ENCODE results near the gene PTK7. TPM values are rescaled to one million over a fixed set of nuclear protein-coding genes. Genes with fewer than 3 reads are reported as not detected.
A peak's percentile ranks its signal among the peaks of the same experiment; 100 is the strongest.

PTK7 gene
- total RNA-seq, 1 experiment from 2014 or later = 52.3 TPM

- DNase-seq (ENCODE audit: low read depth) = no peak
Measured at GRCh38 chr6:43086022-43086658, 10.0 kb downstream of the PTK7 start.

- no peak for DNase-seq (ENCODE audit: low read depth)
Measured at GRCh38 chr6:43088654-43089056, 12.5 kb downstream of the PTK7 start.

DNA sequence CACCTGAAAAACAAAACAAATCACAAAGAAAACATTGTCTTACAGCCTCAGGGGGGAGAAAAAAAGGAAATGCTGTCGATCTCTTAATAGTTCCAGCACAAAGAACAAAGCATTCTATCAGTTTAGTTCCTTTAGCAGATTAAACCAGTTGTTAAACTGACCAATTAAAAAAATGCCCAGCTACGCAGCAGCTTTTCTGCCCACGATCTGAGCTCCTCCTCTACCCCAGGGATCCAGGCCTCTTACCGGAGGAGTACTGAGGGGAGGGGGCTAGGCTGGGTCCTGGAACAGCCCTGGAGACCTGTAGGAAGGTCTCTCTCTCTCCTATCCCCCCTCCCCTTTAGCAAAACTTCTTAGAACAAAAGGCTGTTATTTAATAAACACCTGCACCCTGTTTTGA is 13.4 kb downstream of the PTK7 start:
- no peak for DNase-seq (ENCODE audit: low read depth)

DNA sequence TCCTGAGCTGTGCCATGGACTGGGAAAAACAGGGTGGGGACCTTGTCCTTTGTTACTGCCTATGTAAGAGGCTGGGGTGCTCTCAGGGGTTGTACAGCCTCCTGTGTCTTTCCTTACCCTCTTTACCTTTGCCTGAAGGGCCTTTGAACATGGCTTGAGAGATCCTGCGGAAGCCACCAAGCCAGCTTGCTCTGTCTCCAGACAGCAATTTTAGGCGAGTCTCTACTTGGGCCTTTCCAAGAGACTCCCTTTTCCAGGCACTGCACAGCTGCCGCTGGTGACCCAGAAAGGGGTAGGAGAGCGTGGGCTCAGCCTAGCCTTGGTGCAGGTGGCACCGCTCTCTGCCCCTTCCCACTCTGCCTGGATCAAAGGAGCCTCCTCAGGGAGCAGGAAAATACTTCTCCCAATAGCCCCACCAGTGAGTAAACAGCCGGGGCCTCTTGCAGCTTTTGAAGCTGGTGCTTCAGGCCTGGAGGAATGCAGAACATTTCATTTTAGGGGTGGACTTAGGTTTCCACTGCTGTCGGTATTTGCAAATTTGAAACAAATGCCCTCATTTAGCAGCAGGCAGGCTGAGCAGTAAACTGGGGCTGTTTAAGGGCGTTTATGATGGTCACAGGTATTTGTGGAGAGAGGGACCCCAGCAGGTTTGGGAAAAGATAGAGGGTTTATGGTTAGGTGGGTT is 13.9 kb downstream of the PTK7 start:
- no peak for DNase-seq (ENCODE audit: low read depth)

- no peak for DNase-seq (ENCODE audit: low read depth)
Measured at GRCh38 chr6:43090559-43090956, 14.4 kb downstream of the PTK7 start.

GRCh38 chr6:43091020-43091419 is 14.9 kb downstream of the PTK7 start:
- DNase-seq (ENCODE audit: low read depth) = no peak

- no peak for DNase-seq (ENCODE audit: low read depth)
Measured at GRCh38 chr6:43091436-43091991, 15.4 kb downstream of the PTK7 start.

GRCh38 chr6:43092635-43093034 is 16.5 kb downstream of the PTK7 start:
- DNase-seq (ENCODE audit: low read depth) = no peak

- peak; percentile 93 for DNase-seq (ENCODE audit: low read depth)
Measured at GRCh38 chr6:43093436-43094289, 17.5 kb downstream of the PTK7 start.

- DNase-seq (ENCODE audit: low read depth) = peak; percentile 46
Measured at GRCh38 chr6:43095939-43096338, 19.8 kb downstream of the PTK7 start.

GRCh38 chr6:43096451-43097097 is 20.5 kb downstream of the PTK7 start:
- peak; percentile 71 for DNase-seq (ENCODE audit: low read depth)

GRCh38 chr6:43097098-43097489 is 21.0 kb downstream of the PTK7 start:
- DNase-seq (ENCODE audit: low read depth) = no peak

GRCh38 chr6:43097502-43097901 is 21.4 kb downstream of the PTK7 start:
- no peak for DNase-seq (ENCODE audit: low read depth)

DNA sequence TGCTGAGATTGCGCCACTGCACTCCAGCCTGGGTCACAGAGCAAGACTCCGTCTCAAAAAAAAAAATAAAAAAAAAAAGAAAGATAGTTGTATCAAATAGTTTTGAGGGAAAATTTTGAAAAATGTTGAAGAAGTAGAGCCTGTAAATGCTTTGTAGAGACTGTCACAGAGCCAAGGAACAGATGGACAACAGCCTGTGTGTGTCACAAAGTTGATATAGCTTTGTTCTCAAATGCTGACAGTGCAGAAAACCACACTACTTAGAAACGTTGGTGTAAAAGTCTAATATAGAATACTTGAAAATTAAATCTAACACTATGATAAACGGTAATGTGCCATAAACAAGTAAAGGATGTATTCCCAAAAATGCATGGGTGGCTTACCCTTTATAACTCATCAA is 25.4 kb downstream of the PTK7 start:
- DNase-seq (ENCODE audit: low read depth) = no peak

DNA sequence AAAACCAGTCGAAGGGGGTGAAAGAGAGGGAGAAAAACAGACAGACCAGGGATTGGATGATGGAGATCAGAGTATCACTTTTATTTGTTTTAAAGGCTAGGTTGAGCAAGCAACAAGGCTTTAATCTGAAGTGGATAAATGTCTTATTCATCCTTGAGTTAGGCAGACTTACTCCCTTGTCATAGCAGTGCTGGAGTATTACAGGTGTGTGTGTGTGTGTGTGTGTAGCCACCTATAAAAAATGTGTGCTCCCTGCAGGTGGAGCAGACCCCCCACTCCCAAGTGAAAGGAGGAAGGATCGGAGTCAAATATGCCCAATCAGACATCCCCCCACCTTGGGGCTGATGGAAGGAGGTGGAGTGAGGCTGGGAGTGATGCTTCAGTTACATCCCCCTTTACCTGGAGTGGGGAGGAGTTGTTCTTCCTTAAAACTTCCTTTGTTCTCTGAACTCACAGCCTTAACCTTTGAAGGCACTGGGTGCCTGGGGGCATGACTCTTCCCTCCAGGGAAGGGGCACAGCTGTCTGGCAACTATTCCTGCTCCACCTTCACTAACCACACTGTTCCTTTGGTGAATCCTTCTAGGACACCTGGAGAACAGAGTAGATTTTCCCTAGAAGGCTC is 27.3 kb downstream of the PTK7 start:
- DNase-seq (ENCODE audit: low read depth) = no peak

- no peak for DNase-seq (ENCODE audit: low read depth)
Measured at GRCh38 chr6:43105538-43106222, 29.6 kb downstream of the PTK7 start.

DNA sequence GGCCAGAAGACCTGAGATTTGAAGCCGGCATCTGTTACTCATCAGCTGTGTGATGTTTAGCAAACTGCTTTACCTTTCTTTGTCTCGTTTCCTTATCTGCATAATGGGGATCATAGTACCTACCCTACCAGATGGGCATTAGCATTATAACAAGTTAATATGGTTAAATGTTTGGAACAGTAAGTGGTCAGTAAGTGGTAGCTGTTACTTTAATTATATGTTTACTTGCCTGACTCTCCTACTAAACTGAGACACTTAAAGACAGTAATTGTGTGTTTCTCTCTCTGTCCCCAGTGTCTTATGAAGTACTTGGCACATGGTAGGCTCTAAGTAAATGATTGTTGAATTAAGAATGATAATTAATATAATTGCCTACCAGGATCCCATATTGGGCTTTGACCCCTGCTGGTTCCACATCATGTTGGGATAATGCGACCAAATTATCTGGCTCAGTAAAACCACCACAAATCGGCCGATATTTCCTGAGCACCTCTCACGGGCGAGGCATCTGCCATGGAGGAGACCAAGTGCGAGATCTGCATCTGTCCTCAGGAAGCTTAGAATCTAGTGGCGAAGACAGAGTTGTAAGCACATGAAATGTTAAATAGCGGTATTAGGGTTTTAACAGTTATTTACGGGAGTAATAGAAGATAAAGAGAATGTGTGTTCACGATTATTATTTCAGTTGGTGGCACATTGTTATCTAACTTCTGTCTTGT is 31.4 kb downstream of the PTK7 start:
- no peak for DNase-seq (ENCODE audit: low read depth)

- DNase-seq (ENCODE audit: low read depth) = no peak
Measured at GRCh38 chr6:43113431-43114260, 37.5 kb downstream of the PTK7 start.

GRCh38 chr6:43115365-43115764 is 39.3 kb downstream of the PTK7 start:
- no peak for DNase-seq (ENCODE audit: low read depth)

All from LHCN-M2 (cell line).